EL (cell line): ENCODE data around the gene DPF3.

Experiments used
- DNase-seq: peaks from one replicate; pipeline ENCODE4 v3.0.0-alpha.2; 2016

DPF3 gene

GRCh38 chr14:72704502-72704901 is 189.4 kb downstream of the DPF3 start:
- DNase-seq, result no peak

- DNase-seq, result no peak
These were observed 192.3 kb downstream of the DPF3 start for GRCh38 chr14:72701605-72702004.

- DNase-seq, result no peak
These were observed 192.7 kb downstream of the DPF3 start for GRCh38 chr14:72701237-72701565.

GRCh38 chr14:72700338-72701236 is 193.3 kb downstream of the DPF3 start:
- no peak for DNase-seq

DNA sequence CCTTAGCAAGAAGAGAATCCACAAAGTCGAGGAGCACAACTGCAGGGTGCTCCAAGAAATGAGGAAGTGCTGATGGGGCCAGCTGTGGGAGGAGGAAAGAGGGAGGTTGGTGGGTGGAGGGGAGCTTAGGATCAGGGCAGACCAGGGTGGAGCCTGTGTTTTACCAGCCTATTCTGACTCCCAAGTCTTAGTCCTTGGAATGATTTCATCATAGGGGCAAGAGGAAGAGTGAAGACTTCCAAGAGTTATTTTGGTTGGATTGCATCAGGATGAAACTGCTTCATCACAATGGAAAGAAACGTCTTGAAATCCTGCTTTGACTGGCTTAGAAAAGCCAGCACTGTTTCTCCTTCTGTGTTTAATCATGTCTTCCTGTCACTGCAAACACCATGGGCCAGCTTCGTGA is 194.0 kb downstream of the DPF3 start:
- peak; percentile 75 for DNase-seq

DNA sequence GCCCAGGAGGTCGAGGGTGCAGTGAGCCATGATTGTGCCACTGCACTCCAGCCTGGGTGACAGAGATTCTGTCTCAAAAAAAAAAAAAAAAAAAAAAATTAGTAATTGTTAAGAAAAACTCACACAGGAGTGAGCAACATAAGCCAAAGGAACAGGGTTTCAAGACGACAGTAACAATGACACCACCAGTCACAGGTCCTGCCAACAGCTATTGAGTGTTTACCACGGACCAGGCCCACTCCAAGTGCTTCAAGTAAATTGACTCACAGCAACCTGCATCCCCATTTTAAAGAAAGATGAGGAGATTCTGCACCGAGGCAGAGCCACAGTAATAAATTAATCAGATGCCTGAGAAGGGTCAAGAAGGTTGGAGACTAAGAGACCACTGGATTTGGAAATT is 194.5 kb downstream of the DPF3 start:
- DNase-seq, result no peak

DNA sequence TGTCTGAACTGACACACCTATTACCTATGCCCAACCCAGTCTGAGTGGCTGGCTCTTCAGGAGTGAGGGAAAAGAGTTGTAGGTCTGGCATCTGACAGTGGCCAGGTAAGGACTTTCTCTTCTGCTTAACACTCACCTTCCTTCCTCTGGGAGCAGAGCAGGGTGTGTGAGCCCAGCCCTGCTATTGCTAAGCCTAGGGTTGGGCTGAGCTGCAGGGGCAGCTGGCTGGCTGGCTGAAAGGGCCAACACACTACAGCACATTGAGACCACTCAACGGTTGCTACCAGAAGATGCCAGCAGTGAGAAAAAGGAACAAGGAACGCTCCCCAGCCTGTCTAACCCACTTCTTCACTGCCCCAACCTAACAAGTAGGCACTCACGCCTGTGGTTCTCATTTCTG is 201.2 kb downstream of the DPF3 start:
- no peak for DNase-seq

DNA sequence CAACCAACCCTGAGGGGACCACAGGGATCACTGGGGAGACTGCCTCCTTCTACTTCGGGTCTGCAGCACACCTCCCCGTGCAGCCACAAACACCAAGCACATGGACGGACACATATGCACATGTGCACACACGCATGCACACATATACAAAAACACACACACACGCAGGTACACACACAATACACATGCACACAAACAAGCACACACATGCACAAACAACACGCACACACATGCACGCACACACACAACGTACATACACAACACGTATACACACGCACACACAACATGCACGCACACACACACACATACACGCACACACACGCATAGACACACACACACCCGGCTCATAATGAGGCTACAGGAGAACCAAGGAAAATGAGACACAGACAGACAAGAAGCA is 203.6 kb downstream of the DPF3 start:
- DNase-seq, result no peak

DNA sequence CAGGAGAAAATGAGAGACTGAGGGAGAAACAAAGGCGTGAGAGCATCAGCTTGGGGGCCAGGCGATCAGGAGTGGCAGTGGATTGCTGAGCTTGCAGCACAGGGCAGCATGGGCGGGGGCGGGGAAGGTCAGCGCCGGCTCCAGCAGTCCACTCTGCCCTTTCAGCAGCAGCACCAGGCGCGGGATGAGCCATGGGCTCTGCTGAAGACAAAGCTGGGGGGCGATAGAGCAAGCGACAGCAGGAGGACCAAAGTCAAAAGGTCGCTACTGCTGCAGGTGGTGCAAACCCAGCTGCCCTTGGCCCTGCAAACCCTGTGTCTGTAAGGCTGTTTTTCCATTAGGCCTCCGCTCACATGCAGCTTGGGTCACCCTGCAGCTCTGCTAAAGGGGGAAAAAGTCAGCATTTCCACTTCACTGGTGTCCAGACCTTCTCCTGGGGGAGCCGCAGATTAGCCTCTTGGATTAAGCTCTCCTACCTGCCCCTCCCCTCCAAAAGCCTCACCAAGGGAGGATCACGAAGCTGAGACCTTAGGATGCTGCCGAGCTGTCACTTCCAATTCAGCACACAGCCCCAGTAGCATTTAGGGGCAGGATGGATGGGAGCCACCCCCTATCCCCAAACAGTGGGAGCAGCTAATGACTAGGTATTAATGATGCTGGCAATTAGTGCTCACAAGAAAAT is 204.8 kb downstream of the DPF3 start:
- no peak for DNase-seq

GRCh38 chr14:72686832-72687231 is 207.1 kb downstream of the DPF3 start:
- DNase-seq, result no peak

DNA sequence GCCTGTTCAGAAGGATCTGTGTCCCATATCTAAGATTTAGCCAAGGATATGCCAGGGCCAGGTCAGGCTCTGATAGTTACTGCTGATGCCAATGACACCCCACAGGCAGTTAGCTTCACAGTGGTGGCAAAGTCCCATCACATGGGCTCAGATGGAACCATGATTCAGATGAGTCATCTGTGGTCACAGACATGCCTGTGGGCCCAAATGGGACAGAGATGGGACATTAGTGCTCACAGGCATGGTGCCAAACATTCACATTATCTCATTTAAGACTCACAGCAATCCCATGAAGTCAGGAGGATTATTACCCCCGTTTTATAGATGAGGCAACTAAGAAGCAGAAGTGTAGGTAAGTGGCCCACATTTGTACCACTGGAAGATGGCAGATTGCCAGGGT is 207.8 kb downstream of the DPF3 start:
- peak; percentile 44 for DNase-seq

DNA sequence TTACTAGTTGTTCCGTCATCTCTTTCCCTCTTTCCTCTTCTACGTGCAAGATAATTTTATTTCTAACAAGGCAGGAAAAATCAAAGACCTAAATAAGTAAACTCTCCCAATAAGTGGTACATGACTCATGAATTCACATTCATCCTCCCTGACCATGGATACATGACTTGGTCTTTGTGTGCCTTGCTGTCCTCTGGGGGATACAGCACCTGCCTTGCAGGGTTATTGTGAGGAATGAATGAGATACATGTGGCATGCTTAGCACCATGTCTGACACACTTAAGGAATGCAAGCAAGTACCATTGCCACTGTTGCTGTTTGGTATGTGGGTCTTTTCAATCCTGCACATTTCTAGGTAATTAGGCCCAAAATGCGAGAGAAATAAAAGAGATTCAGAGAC is 208.4 kb downstream of the DPF3 start:
- DNase-seq, result peak; percentile 30

DNA sequence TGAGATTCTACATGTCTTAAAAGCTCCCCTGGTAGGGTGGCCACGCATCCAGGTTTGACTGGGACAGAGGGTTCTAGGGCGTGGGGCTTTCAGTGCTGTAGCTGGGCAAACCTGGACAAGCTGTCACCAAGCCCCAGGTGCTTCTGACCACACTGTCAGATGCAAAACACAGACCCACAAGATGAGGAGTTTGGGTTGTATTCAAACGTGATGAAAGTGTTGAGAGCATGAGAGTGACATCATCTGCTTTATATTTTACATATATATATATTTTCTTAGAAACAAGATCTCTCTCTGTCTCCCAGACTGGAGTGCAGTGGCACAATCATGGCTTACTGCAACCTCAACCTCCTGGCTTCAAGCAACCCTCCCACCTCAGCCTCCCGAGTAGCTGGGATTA is 210.1 kb downstream of the DPF3 start:
- no peak for DNase-seq

DNA sequence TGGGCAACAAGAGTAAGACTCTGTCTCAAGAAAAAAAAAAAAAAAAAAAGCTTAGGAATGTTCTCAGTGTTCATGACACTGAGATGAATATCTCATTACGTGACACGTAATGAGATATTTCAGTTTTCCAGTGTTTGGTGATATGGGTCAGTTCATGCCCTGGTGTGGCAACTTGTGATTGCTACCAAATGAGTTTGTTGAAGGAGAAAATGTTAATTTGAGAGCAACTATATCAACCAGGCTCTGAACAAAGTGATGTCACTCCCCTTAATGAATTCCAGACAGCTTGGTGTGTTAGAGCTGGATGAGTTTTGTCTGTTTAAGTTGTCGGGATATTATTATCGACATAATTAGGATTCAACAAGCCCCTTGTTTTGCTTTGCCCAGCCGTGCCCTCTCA is 211.7 kb downstream of the DPF3 start:
- DNase-seq, result peak; percentile 77

GRCh38 chr14:72680853-72681640 is 212.9 kb downstream of the DPF3 start:
- no peak for DNase-seq

DNA sequence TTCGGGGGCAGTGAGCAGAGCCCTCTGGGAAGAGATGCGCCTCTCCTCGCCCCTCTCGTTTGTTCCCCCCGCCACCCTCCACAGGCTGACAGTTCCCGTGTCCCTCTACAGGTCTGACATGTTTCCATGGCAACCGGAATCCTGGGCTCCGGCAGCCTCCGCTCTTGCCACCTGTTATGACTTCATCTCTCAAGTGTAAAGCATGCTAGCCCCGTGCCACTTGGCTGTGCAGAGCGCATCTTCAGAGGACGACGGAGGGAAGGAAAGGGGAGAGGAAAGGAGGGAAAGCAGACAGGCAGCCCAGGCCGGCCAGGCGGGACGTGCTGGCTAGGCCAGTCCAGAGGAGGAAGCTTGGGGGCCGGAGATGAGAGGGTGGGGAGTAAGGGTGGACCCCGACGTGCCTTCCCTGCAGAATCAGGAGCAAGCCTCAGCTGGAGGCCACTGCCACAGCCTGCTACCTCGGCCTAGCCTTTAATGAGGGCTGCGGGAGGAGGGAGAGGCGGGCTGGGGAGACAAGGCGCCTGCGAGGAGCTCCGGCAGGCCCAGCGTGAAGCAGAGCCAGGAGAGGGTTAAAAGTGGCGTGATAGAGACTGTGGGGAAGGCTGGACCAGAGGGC is 214.3 kb downstream of the DPF3 start:
- DNase-seq, result no peak

- DNase-seq, result peak; percentile 60
These were observed 214.8 kb downstream of the DPF3 start for GRCh38 chr14:72679141-72679535.

GRCh38 chr14:72678356-72678755 is 215.5 kb downstream of the DPF3 start:
- DNase-seq, result peak; percentile 87

DNA sequence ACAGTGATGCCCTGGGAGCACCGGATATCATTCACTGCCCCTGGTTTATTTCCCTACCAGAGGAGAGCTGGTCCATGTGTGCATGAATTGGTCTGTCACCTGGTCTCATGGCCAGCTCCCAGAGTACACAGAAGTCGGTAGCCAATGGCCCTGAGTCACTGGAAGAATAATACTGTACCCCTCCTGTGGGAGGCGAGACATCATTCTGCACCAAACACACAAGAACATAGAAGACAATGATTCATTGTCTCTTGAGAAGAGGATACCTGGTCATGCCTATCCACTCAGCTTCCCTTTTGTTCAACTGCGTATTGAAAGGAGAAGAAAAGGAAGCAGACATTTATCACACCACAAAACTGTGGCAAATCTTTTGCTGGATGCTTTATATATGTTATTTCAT is 216.2 kb downstream of the DPF3 start:
- DNase-seq, result no peak

DNA sequence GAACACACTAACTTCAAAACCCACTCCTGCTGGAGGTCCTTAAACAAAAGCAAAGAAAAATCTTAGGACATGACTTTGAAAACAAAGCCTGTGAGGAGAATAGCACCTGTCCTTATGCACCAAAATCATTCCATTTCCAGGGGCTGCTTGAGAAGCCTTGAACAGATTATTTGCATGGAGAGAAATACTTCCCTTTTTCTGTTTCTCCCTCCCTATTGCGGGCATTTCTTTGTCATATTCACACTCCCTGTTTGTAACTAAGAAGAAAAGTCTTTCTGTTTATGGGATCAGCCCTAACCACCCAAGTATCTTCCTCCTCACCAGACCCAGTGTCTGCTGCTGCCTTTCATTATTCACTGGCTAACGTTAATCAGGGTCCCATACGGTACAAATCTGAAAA is 218.8 kb downstream of the DPF3 start:
- DNase-seq, result no peak

- no peak for DNase-seq
These were observed 220.7 kb downstream of the DPF3 start for GRCh38 chr14:72673179-72673578.

GRCh38 chr14:72666610-72667009 is 227.3 kb downstream of the DPF3 start:
- DNase-seq, result peak; percentile 97

GRCh38 chr14:72665259-72665658 is 228.6 kb downstream of the DPF3 start:
- peak; percentile 99 for DNase-seq
